Measurements from ENCODE around the gene RAD51D.

- no peak for TF ChIP-seq GATA2 (IDR thresholded peaks at IDR 0.05; ENCODE audit: low read depth, low read length)
- no peak for TF ChIP-seq GATA3 (IDR thresholded peaks at IDR 0.05; ENCODE audit: low read depth, low read length)
Observed at GRCh38 chr17:35057332-35057915, 62.2 kb downstream of the RAD51D start.
